Caco-2 (cell line): Measurements from ENCODE around the gene DMXL2. TPM values are rescaled to one million over a fixed set of nuclear protein-coding genes. Genes with fewer than 3 reads are reported as not detected.

ENCODE experiments used
- BruUV-seq: library from RNA; stranded (reverse); fragments of 400-500 nt; replicated peaks from 2 replicates; lab custom pipeline; 2021; lab: Mats Ljungman, UMichigan
- CTCF ChIA-PET: fragments of 300-600 bp; sonication (Branson Sonifier 250); formaldehyde crosslinking; loops from one replicate; lab custom pipeline; 2022; ENCODE audit warnings: antibody characterized with exemption; lab: Charles Lee
- POLR2A ChIA-PET: fragments of 300-600 bp; sonication (Branson Sonifier 250); formaldehyde crosslinking; loops from one replicate; lab custom pipeline; 2022; ENCODE audit warnings: antibody characterized with exemption; lab: Charles Lee
- DNase-seq, 2 experiments: peaks; one replicate each; pipeline versions ENCODE4 v3.0.0 to v3.0.0-alpha.2; 2020 to 2022
- H3K27me3 ChIP-seq: replicated peaks from 2 replicates; pipeline ENCODE4 v1.6.0; 2011; ENCODE audit warnings: low read length; ENCODE audit not compliant: control insufficient read depth, insufficient read depth
- H3K36me3 ChIP-seq: 2 replicates; pipeline ENCODE4 v1.5.1; 2011; ENCODE audit warnings: low read length; ENCODE audit not compliant: control insufficient read depth, insufficient read depth
- H3K4me1 ChIP-seq: fragments of 250-450 bp; sonication (Bioruptor Pico); 2 replicates; pipeline ENCODE4 v1.5.1; 2020; ENCODE audit warnings: mild to moderate bottlenecking
- H3K4me3 ChIP-seq: 2 replicates; pipeline ENCODE4 v1.5.1; 2011; ENCODE audit warnings: low read depth, mild to moderate bottlenecking, control low read depth, low read length
- H3K9me3 ChIP-seq: fragments of 250-450 bp; sonication (Bioruptor Pico); 2 replicates; pipeline ENCODE4 v1.5.1; 2020; ENCODE audit warnings: mild to moderate bottlenecking, moderate library complexity
- H3K27ac Mint-ChIP-seq: one replicate; pipeline ENCODE4 v1.8.0; 2022; ENCODE audit warnings: mixed read lengths; ENCODE audit not compliant: unreplicated experiment
- H3K27me3 Mint-ChIP-seq: one replicate; pipeline ENCODE4 v1.8.0; 2022; ENCODE audit warnings: mixed read lengths; ENCODE audit not compliant: insufficient read depth, unreplicated experiment
- H3K36me3 Mint-ChIP-seq: one replicate; pipeline ENCODE4 v1.8.0; 2022; ENCODE audit warnings: mild to moderate bottlenecking, mixed read lengths; ENCODE audit not compliant: insufficient read depth, unreplicated experiment
- H3K4me1 Mint-ChIP-seq: one replicate; pipeline ENCODE4 v1.8.0; 2022; ENCODE audit warnings: low read depth, mixed read lengths; ENCODE audit not compliant: unreplicated experiment
- H3K4me3 Mint-ChIP-seq: one replicate; pipeline ENCODE4 v1.8.0; 2022; ENCODE audit warnings: mild to moderate bottlenecking, moderate library complexity, mixed read lengths; ENCODE audit not compliant: unreplicated experiment
- H3K9me3 Mint-ChIP-seq: one replicate; pipeline ENCODE4 v1.8.0; 2022; ENCODE audit warnings: mixed read lengths; ENCODE audit not compliant: unreplicated experiment
- intact Hi-C: fragments of 100-400 bp; cut with micrococcal nuclease; formaldehyde crosslinking; loops from one replicate; pipeline ENCODE4 v1.10.0; 2022; ENCODE audit not compliant: unreplicated experiment
- total RNA-seq: library from RNA; stranded (reverse); gene quantifications from 2 replicates; pipeline ENCODE4 v1.2.3, GENCODE V29; 2022
- TF ChIP-seq, protein P1 (sequence below), 2 experiments: fragments of 200-600 bp in 1 of 2; IDR thresholded peaks; 1 replicate in 1 of 2; 2 replicates in 1 of 2; pipeline versions ENCODE4 v1.5.1 to v1.8.0; 2011 to 2022; ENCODE audit warnings: antibody characterized with exemption in 1 of 2, control low read depth in 1 of 2, inconsistent platforms in 1 of 2, low read depth in 1 of 2, low read length in 1 of 2, mild to moderate bottlenecking in 1 of 2, moderate library complexity in 1 of 2; ENCODE audit not compliant: insufficient read depth in 1 of 2, severe bottlenecking in 1 of 2, unreplicated experiment in 1 of 2

Gene DMXL2
- total RNA-seq, 1 experiment from 2014 or later, result 7.5 TPM

DNA sequence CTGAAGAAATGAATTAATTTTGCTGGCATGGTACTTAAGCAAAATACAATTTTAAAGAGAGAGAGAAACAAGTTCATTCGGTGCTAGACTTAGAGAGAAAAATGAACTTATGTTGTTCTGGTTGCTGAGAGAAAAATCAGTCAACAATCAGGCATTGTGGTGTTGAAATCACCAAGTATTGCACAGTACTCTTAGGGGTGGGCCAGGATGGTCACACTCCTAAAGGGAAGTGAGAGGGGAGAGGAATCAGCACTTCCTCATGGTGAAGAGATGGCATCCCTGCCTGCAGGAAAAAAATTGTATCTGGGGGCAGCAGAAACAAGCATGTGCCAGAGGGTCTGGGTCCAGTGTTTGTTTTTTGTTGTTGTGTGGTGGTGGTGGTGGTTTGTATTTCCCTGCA, 7.0 kb upstream of the DMXL2 start:
- Mint-ChIP-seq H3K36me3 (no peaks in the 10 kb centered on the region), H3K27ac (no peak overlapping the region), H3K27me3 (peaks cover 2% of the 10 kb centered on the region), H3K9me3 (no peaks in the 10 kb centered on the region), H3K4me3 (no peak overlapping the region), H3K4me1 (no peaks in the 10 kb centered on the region)
- no peaks in the 10 kb centered on the region for H3K9me3 ChIP-seq
- intact Hi-C loops, result no loop called here
- TF ChIP-seq, protein P1, sequence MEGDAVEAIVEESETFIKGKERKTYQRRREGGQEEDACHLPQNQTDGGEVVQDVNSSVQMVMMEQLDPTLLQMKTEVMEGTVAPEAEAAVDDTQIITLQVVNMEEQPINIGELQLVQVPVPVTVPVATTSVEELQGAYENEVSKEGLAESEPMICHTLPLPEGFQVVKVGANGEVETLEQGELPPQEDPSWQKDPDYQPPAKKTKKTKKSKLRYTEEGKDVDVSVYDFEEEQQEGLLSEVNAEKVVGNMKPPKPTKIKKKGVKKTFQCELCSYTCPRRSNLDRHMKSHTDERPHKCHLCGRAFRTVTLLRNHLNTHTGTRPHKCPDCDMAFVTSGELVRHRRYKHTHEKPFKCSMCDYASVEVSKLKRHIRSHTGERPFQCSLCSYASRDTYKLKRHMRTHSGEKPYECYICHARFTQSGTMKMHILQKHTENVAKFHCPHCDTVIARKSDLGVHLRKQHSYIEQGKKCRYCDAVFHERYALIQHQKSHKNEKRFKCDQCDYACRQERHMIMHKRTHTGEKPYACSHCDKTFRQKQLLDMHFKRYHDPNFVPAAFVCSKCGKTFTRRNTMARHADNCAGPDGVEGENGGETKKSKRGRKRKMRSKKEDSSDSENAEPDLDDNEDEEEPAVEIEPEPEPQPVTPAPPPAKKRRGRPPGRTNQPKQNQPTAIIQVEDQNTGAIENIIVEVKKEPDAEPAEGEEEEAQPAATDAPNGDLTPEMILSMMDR (IDR thresholded peaks at IDR 0.05; ENCODE audit: insufficient read depth in 1 of 2, low read depth in 1 of 2, low read length in 1 of 2, severe bottlenecking in 1 of 2, unreplicated experiment in 1 of 2), result no peak
- no peaks in the 10 kb centered on the region for H3K4me1 ChIP-seq
- CTCF ChIA-PET, result no interaction called here
- no peak overlapping the region for H3K4me3 ChIP-seq
- no peaks in the 10 kb centered on the region for H3K36me3 ChIP-seq
- POLR2A ChIA-PET, result no interaction called here
- BruUV-seq, result no TSS peak
- no peaks in the 10 kb centered on the region for H3K27me3 ChIP-seq
- DNase-seq, result no peak

DNA sequence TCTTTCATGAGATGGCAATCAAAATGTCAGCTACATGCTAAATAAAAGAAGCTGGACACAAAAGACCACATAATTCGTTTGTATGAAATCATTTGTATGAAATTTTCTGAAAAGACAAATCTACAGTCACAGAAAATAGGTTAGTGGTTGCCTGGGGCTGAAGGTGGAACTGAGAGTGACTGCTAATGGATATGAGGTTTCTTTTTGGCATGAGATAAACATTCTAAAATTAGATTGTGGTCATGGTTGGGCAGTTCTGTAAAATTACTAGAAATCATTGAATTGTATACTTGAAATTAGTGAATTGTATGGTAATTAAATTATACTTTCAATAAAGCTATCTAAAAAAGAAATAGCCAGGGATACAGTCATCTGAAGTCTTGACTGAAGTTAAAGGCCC, 2.7 kb upstream of the DMXL2 start:
- no TSS peak for BruUV-seq
- no peak for DNase-seq
- H3K27me3 Mint-ChIP-seq, result peaks cover 2% of the 10 kb centered on the region
- H3K4me1 Mint-ChIP-seq, result peaks cover 7% of the 10 kb centered on the region
- ChIA-PET POLR2A (no interaction called here), CTCF (no interaction called here)
- no peaks in the 10 kb centered on the region for H3K27me3 ChIP-seq
- intact Hi-C loops, result no loop called here
- no peaks in the 10 kb centered on the region for H3K9me3 ChIP-seq
- TF ChIP-seq, protein P1 (IDR thresholded peaks at IDR 0.05; ENCODE audit: insufficient read depth in 1 of 2, low read depth in 1 of 2, low read length in 1 of 2, severe bottlenecking in 1 of 2, unreplicated experiment in 1 of 2), result no peak
- no peak overlapping the region for H3K4me3 ChIP-seq
- no peaks in the 10 kb centered on the region for H3K9me3 Mint-ChIP-seq
- H3K27ac Mint-ChIP-seq, result no peak overlapping the region
- no peaks in the 10 kb centered on the region for H3K36me3 ChIP-seq
- H3K4me3 Mint-ChIP-seq, result no peak overlapping the region
- H3K36me3 Mint-ChIP-seq, result peaks cover 12% of the 10 kb centered on the region
- H3K4me1 ChIP-seq, result peaks cover 6% of the 10 kb centered on the region; the same call in 1 of the 2 replicates

DNA sequence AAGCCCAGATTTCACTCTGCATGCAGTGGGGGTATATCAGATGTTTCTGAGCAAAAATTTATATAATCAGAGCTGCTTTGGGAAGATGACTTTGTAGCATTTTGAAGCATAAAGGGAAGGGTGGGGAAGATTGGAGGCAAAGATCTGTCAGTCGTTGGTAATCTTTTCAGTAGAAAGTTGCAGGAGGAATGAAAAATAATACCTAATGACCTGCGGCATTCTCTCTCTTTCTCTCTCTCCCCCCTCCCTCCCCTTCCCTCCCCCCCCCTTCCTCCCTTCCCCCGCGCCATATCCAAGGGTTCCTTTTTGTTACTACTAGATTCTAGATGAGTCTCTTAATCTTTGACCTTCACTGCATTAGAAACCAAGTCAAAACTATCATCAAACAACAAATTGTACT, 1.5 kb upstream of the DMXL2 start:
- H3K4me3 ChIP-seq, result no peak overlapping the region
- intact Hi-C loops, result no loop called here
- H3K4me1 ChIP-seq, result peaks cover 6% of the 10 kb centered on the region; the same call in 1 of the 2 replicates
- TF ChIP-seq, protein P1 (IDR thresholded peaks at IDR 0.05; ENCODE audit: insufficient read depth in 1 of 2, low read depth in 1 of 2, low read length in 1 of 2, severe bottlenecking in 1 of 2, unreplicated experiment in 1 of 2), result no peak
- no peaks in the 10 kb centered on the region for H3K27me3 ChIP-seq
- ChIA-PET CTCF (no interaction called here), POLR2A (no interaction called here)
- no TSS peak for BruUV-seq
- Mint-ChIP-seq H3K4me1 (peaks cover 7% of the 10 kb centered on the region), H3K9me3 (no peaks in the 10 kb centered on the region), H3K27me3 (peaks cover 2% of the 10 kb centered on the region), H3K27ac (no peak overlapping the region), H3K36me3 (peaks cover 12% of the 10 kb centered on the region), H3K4me3 (peak overlapping the region; percentile 95)
- H3K9me3 ChIP-seq, result no peaks in the 10 kb centered on the region
- DNase-seq, result no peak
- no peaks in the 10 kb centered on the region for H3K36me3 ChIP-seq
